Measurements from ENCODE around the gene MARK1.

The MARK1 gene

DNA sequence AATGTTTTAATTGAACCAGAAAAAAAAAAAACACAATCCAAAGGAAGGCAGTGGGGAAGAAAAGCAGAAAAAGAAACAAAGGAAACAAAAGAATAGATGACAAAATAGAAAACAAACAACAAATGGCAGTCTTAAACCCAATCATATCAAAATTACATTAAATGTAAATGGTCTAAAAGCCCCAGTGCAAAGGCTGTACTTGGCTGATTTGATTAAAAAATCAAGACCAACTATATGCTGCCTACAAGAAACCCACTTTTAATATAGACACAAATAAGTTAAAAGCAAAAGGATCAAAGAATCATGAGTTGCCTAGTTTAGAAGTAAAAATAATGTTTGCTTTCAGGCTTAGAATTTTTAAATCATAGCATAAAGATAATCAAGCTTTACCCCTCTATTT, 142.4 kb downstream of the MARK1 start:
- Histone ChIP-seq H3K4me1 (ENCODE audit: insufficient read depth, low read length) (no peaks in the 10 kb centered on the region), H3K36me3 (ENCODE audit: insufficient read depth, low read length) (no peaks in the 10 kb centered on the region), H3K4me2 (ENCODE audit: insufficient read depth, low read length) (no peak overlapping the region), H3K4me3 (ENCODE audit: low read depth in 1 of 2, low read length in 2 of 2) (no peak overlapping the region), H3K27ac (ENCODE audit: low read length) (no peak overlapping the region), H4K20me1 (ENCODE audit: insufficient read depth, low read length) (no peaks in the 10 kb centered on the region), H2AFZ (ENCODE audit: low read depth, low read length) (no peak overlapping the region), H3K27me3 (ENCODE audit: insufficient read depth, low read length, poor library complexity) (no peaks in the 10 kb centered on the region), H3K79me2 (ENCODE audit: insufficient read depth, low read length) (no peaks in the 10 kb centered on the region), H3K9me3 (ENCODE audit: insufficient read depth, low read length, severe bottlenecking) (no peaks in the 10 kb centered on the region), H3K9ac (ENCODE audit: low read depth, low read length) (no peak overlapping the region)
- no peak for DNase-seq
- TF ChIP-seq EZH2 (IDR thresholded peaks at IDR 0.05; ENCODE audit: borderline replicate concordance, low read depth, low read length, severe bottlenecking), result no peak
- TF ChIP-seq, protein P1, sequence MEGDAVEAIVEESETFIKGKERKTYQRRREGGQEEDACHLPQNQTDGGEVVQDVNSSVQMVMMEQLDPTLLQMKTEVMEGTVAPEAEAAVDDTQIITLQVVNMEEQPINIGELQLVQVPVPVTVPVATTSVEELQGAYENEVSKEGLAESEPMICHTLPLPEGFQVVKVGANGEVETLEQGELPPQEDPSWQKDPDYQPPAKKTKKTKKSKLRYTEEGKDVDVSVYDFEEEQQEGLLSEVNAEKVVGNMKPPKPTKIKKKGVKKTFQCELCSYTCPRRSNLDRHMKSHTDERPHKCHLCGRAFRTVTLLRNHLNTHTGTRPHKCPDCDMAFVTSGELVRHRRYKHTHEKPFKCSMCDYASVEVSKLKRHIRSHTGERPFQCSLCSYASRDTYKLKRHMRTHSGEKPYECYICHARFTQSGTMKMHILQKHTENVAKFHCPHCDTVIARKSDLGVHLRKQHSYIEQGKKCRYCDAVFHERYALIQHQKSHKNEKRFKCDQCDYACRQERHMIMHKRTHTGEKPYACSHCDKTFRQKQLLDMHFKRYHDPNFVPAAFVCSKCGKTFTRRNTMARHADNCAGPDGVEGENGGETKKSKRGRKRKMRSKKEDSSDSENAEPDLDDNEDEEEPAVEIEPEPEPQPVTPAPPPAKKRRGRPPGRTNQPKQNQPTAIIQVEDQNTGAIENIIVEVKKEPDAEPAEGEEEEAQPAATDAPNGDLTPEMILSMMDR (IDR thresholded peaks at IDR 0.05; ENCODE audit: borderline replicate concordance, extremely low read depth, low read length, poor library complexity, severe bottlenecking), result no peak
- ATAC-seq (ENCODE audit: insufficient read depth, low read depth), result no peak

DNA sequence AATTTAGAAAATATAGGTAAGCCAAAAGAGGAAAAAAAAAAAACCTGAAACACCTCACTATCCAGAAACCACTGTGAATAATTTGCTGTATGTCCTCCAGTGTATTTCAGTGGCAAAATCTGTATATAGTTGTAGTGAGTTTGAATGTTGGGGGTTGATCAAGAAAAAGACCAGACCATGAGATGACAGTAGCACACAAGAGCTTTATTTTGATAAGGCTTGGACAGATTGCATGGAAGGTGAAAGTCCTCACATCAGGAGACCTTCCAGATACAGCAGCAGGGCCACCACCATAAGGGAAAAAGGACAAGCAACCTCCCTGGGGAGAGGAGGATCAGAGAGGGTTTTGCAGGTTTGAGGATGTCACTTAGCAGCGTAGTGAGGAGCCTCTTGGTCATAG, 146.0 kb downstream of the MARK1 start:
- no peaks in the 10 kb centered on the region for H3K9me3 ChIP-seq (ENCODE audit: insufficient read depth, low read length, severe bottlenecking)
- no peak overlapping the region for H3K4me2 ChIP-seq (ENCODE audit: insufficient read depth, low read length)
- no peaks in the 10 kb centered on the region for H3K4me1 ChIP-seq (ENCODE audit: insufficient read depth, low read length)
- no peak overlapping the region for H3K27ac ChIP-seq (ENCODE audit: low read length)
- H3K27me3 ChIP-seq (ENCODE audit: insufficient read depth, low read length, poor library complexity), result no peaks in the 10 kb centered on the region
- H3K36me3 ChIP-seq (ENCODE audit: insufficient read depth, low read length), result no peaks in the 10 kb centered on the region
- TF ChIP-seq, protein P1 (IDR thresholded peaks at IDR 0.05; ENCODE audit: borderline replicate concordance, extremely low read depth, low read length, poor library complexity, severe bottlenecking), result no peak
- no peak for TF ChIP-seq EZH2 (IDR thresholded peaks at IDR 0.05; ENCODE audit: borderline replicate concordance, low read depth, low read length, severe bottlenecking)
- H2AFZ ChIP-seq (ENCODE audit: low read depth, low read length), result no peak overlapping the region
- no peak for ATAC-seq (ENCODE audit: insufficient read depth, low read depth)
- H3K9ac ChIP-seq (ENCODE audit: low read depth, low read length), result no peak overlapping the region
- no peak for DNase-seq
- no peak overlapping the region for H3K4me3 ChIP-seq (ENCODE audit: low read depth in 1 of 2, low read length in 2 of 2)
- no peaks in the 10 kb centered on the region for H3K79me2 ChIP-seq (ENCODE audit: insufficient read depth, low read length)
- no peaks in the 10 kb centered on the region for H4K20me1 ChIP-seq (ENCODE audit: insufficient read depth, low read length)

DNA sequence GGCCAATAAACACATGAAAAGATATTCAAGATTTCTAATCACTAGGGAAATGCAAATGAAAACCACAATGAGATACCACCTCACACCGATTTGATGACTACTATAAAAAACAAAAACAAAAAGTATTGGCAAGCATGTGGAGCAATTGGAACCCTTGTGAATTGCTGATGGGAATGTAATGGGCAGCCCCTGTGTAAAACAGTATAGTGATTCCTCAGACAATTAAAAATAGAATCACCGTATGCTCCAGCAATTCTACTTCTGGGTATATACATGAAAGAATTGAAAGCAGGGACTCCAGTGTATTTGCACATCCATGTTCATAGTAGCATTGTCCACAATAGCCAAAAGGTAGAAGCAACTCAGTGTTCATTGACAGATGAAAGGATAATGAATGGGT, 149.3 kb downstream of the MARK1 start:
- Histone ChIP-seq H2AFZ (ENCODE audit: low read depth, low read length) (no peak overlapping the region), H3K4me3 (ENCODE audit: low read depth in 1 of 2, low read length in 2 of 2) (no peak overlapping the region), H3K27me3 (ENCODE audit: insufficient read depth, low read length, poor library complexity) (no peaks in the 10 kb centered on the region), H3K79me2 (ENCODE audit: insufficient read depth, low read length) (no peaks in the 10 kb centered on the region), H3K4me1 (ENCODE audit: insufficient read depth, low read length) (no peaks in the 10 kb centered on the region), H3K9me3 (ENCODE audit: insufficient read depth, low read length, severe bottlenecking) (no peaks in the 10 kb centered on the region), H3K27ac (ENCODE audit: low read length) (no peak overlapping the region), H4K20me1 (ENCODE audit: insufficient read depth, low read length) (no peaks in the 10 kb centered on the region), H3K4me2 (ENCODE audit: insufficient read depth, low read length) (no peak overlapping the region), H3K9ac (ENCODE audit: low read depth, low read length) (no peak overlapping the region), H3K36me3 (ENCODE audit: insufficient read depth, low read length) (no peaks in the 10 kb centered on the region)
- TF ChIP-seq EZH2 (IDR thresholded peaks at IDR 0.05; ENCODE audit: borderline replicate concordance, low read depth, low read length, severe bottlenecking), result no peak
- TF ChIP-seq, protein P1 (IDR thresholded peaks at IDR 0.05; ENCODE audit: borderline replicate concordance, extremely low read depth, low read length, poor library complexity, severe bottlenecking), result no peak
- DNase-seq (no peak), ATAC-seq (ENCODE audit: insufficient read depth, low read depth) (no peak)

All from DND-41 (cell line).